GM23338 (cell line): ENCODE results near the gene NOP10. TPM values are rescaled to one million over a fixed set of nuclear protein-coding genes. Genes with fewer than 3 reads are reported as not detected.
"Not testable (repeated sequence)": the region's sequence is repeated elsewhere in the genome, so short reads cannot be mapped to it uniquely, and the experiment has no call there.

Experiments used
- ATAC-seq: fragments of 200-7000 bp; cut with Tn5 transposase; 3 replicates; pipeline ENCODE4 v1.9.1; 2020
- DNase-seq: peaks from one replicate; pipeline ENCODE4 v3.0.0-alpha.2; 2015; ENCODE audit warnings: low spot score
- H2AFZ ChIP-seq: fragments of 200-600 bp; sonication (generic); 2 replicates; pipeline ENCODE4 v1.8.0; 2016; ENCODE audit warnings: antibody characterized with exemption, mild to moderate bottlenecking, moderate library complexity
- H3F3A ChIP-seq: fragments of 200-600 bp; sonication (generic); replicated peaks from 2 replicates; pipeline ENCODE4 v1.8.0; 2017; ENCODE audit warnings: antibody characterized with exemption, mixed run types, low read depth
- H3K27ac ChIP-seq: fragments of 200-600 bp; sonication (generic); 2 replicates; pipeline ENCODE4 v1.6.1; 2016; ENCODE audit warnings: low read depth
- H3K27me3 ChIP-seq: fragments of 200-600 bp; sonication (generic); 2 replicates; pipeline ENCODE4 v1.8.0; 2016; ENCODE audit warnings: mild to moderate bottlenecking, mixed run types, moderate library complexity; ENCODE audit not compliant: insufficient read depth
- H3K36me3 ChIP-seq: fragments of 200-600 bp; sonication (generic); 2 replicates; pipeline ENCODE4 v1.8.0; 2016; ENCODE audit warnings: mild to moderate bottlenecking; ENCODE audit not compliant: insufficient read depth
- H3K4me1 ChIP-seq: fragments of 200-600 bp; sonication (generic); 2 replicates; pipeline ENCODE4 v1.8.0; 2016; ENCODE audit warnings: mild to moderate bottlenecking, moderate library complexity; ENCODE audit not compliant: insufficient read depth
- H3K4me2 ChIP-seq: fragments of 200-600 bp; sonication (generic); 2 replicates; pipeline ENCODE4 v1.7.1; 2017; ENCODE audit warnings: mixed run types
- H3K4me3 ChIP-seq: fragments of 200-600 bp; sonication (generic); 2 replicates; pipeline ENCODE4 v1.6.1; 2016; ENCODE audit warnings: mixed run types
- H3K79me2 ChIP-seq: fragments of 200-600 bp; sonication (generic); replicated peaks from 2 replicates; pipeline ENCODE4 v1.8.0; 2017; ENCODE audit warnings: mild to moderate bottlenecking; ENCODE audit not compliant: insufficient read depth
- H3K9me2 ChIP-seq: fragments of 200-600 bp; sonication (generic); 2 replicates; pipeline ENCODE4 v1.8.0; 2017; ENCODE audit not compliant: insufficient read depth
- H4K20me1 ChIP-seq: fragments of 200-600 bp; sonication (generic); replicated peaks from 2 replicates; pipeline ENCODE4 v1.8.0; 2017; ENCODE audit warnings: mild to moderate bottlenecking; ENCODE audit not compliant: insufficient read depth
- H3K27ac Mint-ChIP-seq: 2 replicates; pipeline ENCODE4 v1.8.0; 2020; ENCODE audit warnings: inconsistent platforms, mild to moderate bottlenecking, moderate library complexity, mixed read lengths
- H3K27me3 Mint-ChIP-seq: 3 replicates; pipeline ENCODE4 v1.8.0; 2022; ENCODE audit warnings: low read depth, mild to moderate bottlenecking, moderate library complexity, mixed read lengths, inconsistent platforms; ENCODE audit not compliant: insufficient read depth, poor library complexity
- H3K36me3 Mint-ChIP-seq: 3 replicates; pipeline ENCODE4 v1.8.0; 2021; ENCODE audit warnings: low read depth, mild to moderate bottlenecking, inconsistent platforms, moderate library complexity, mixed read lengths
- H3K4me1 Mint-ChIP-seq: 3 replicates; pipeline ENCODE4 v1.8.0; 2020; ENCODE audit warnings: mild to moderate bottlenecking, inconsistent platforms, mixed read lengths
- H3K4me3 Mint-ChIP-seq: 3 replicates; pipeline ENCODE4 v1.8.0; 2021; ENCODE audit warnings: moderate library complexity, mild to moderate bottlenecking, inconsistent platforms, mixed read lengths
- H3K9me3 Mint-ChIP-seq: 3 replicates; pipeline ENCODE4 v1.8.0; 2020; ENCODE audit warnings: moderate library complexity, mild to moderate bottlenecking, inconsistent platforms, mixed read lengths
- CREB1 ChIP-seq: fragments of 250-450 bp; sonication (Bioruptor Pico); IDR thresholded peaks from 2 replicates; pipeline ENCODE4 v1.5.0; 2020; ENCODE audit warnings: low read depth, mild to moderate bottlenecking, moderate library complexity
- CTCF ChIP-seq, 2 experiments: fragments of 200-600 bp in 1 of 2; sonication (generic) in 1 of 2; conservative IDR thresholded peaks; 2 replicates each; pipeline versions ENCODE4 v1.5.1 to v1.6.1; 2016 to 2017; ENCODE audit warnings: antibody characterized with exemption in 2 of 2, low read depth in 2 of 2, mild to moderate bottlenecking in 2 of 2, moderate library complexity in 1 of 2
- EZH2 ChIP-seq: fragments of 200-600 bp; sonication (generic); IDR thresholded peaks from one replicate; pipeline ENCODE4 v1.8.0; 2017; ENCODE audit warnings: antibody characterized with exemption, mild to moderate bottlenecking, low read depth; ENCODE audit not compliant: unreplicated experiment
- EZH2phosphoT487 ChIP-seq: fragments of 200-600 bp; sonication (generic); IDR thresholded peaks from one replicate; pipeline ENCODE4 v1.8.1; 2018; ENCODE audit warnings: antibody characterized with exemption; ENCODE audit not compliant: unreplicated experiment
- JUNB ChIP-seq: IDR thresholded peaks from one replicate; pipeline ENCODE4 v1.6.1; 2016; ENCODE audit warnings: antibody characterized with exemption; ENCODE audit not compliant: unreplicated experiment
- NANOG ChIP-seq: IDR thresholded peaks from 2 replicates; pipeline ENCODE4 v1.6.1; 2016; ENCODE audit warnings: antibody characterized with exemption, borderline replicate concordance
- STAT1 ChIP-seq: IDR thresholded peaks from one replicate; pipeline ENCODE4 v1.6.1; 2016; ENCODE audit warnings: antibody characterized with exemption; ENCODE audit not compliant: unreplicated experiment
- ZNF114 ChIP-seq: fragments of 250-450 bp; sonication (Bioruptor Pico); IDR thresholded peaks from 2 replicates; pipeline ENCODE4 v1.5.0; 2020; ENCODE audit warnings: mild to moderate bottlenecking, moderate library complexity
- ZNF331 ChIP-seq: fragments of 250-450 bp; sonication (Bioruptor Pico); IDR thresholded peaks from 2 replicates; pipeline ENCODE4 v1.5.0; 2020; ENCODE audit warnings: low read depth, mild to moderate bottlenecking, moderate library complexity
- ZNF462 ChIP-seq: fragments of 250-450 bp; sonication (Bioruptor Pico); IDR thresholded peaks from 2 replicates; pipeline ENCODE4 v1.5.0; 2020; ENCODE audit warnings: mild to moderate bottlenecking, moderate library complexity
- polyA plus RNA-seq: library from polyadenylated mRNA; unstranded; fragments of >200 nt; fragmentation: Nextera tagmentation; extraction: Ambion mirVana; gene quantifications from 2 replicates; pipeline ENCODE4 v1.2.1, GENCODE V29; 2016
- total RNA-seq: library from RNA; depleted of rRNA; stranded (reverse); fragments of >200 nt; shearing (Covaris generic); gene quantifications from 2 replicates; pipeline ENCODE4 v1.2.3, GENCODE V29; 2014
- TF ChIP-seq, protein P1 (sequence below): IDR thresholded peaks from 2 replicates; pipeline ENCODE4 v1.6.1; 2016; ENCODE audit warnings: antibody characterized with exemption

NOP10 gene
- total and polyA plus RNA-seq, 2 experiments from 2014 or later, result 417 to 718 TPM

- H3K36me3 ChIP-seq, DNase-seq, H3K4me3 Mint-ChIP-seq, H3K79me2 ChIP-seq, H2AFZ ChIP-seq, H3K27ac ChIP-seq, ATAC-seq, H3F3A ChIP-seq, H3K4me2 ChIP-seq, H4K20me1 ChIP-seq, H3K27me3 ChIP-seq, H3K4me1 ChIP-seq, H3K27me3 Mint-ChIP-seq, H3K4me3 ChIP-seq, H3K27ac Mint-ChIP-seq: not testable (repeated sequence)
- peaks cover 28% of the 10 kb centered on the region; the same call in 2 of the 3 replicates for H3K9me3 Mint-ChIP-seq
- peaks cover 21% of the 10 kb centered on the region for H3K36me3 Mint-ChIP-seq
- H3K4me1 Mint-ChIP-seq, result peaks cover 12% of the 10 kb centered on the region; the same call in 2 of the 3 replicates
- H3K9me2 ChIP-seq, result peaks cover 14% of the 10 kb centered on the region; the same call in 1 of the 2 replicates
Observed at GRCh38 chr15:34375541-34375940, 32.6 kb upstream of the NOP10 start.

GRCh38 chr15:34374816-34375215, 31.9 kb upstream of the NOP10 start:
- no peak overlapping the region for H3K4me2 ChIP-seq
- H4K20me1 ChIP-seq, result no peaks in the 10 kb centered on the region
- H2AFZ ChIP-seq, result no peak overlapping the region
- peaks cover 28% of the 10 kb centered on the region; the same call in 2 of the 3 replicates for H3K9me3 Mint-ChIP-seq
- no peak overlapping the region for H3K27ac Mint-ChIP-seq
- H3K79me2 ChIP-seq, result no peaks in the 10 kb centered on the region
- ATAC-seq (no peak), DNase-seq (no peak)
- H3K27me3 ChIP-seq, result no peaks in the 10 kb centered on the region
- H3K27ac ChIP-seq, result no peak overlapping the region
- H3K4me1 ChIP-seq, result no peaks in the 10 kb centered on the region
- no peaks in the 10 kb centered on the region for H3F3A ChIP-seq
- no peak overlapping the region for H3K4me3 Mint-ChIP-seq
- H3K27me3 Mint-ChIP-seq, result no peaks in the 10 kb centered on the region
- peaks cover 14% of the 10 kb centered on the region; the same call in 1 of the 2 replicates for H3K9me2 ChIP-seq
- peaks cover 12% of the 10 kb centered on the region; the same call in 2 of the 3 replicates for H3K4me1 Mint-ChIP-seq
- no peak overlapping the region for H3K4me3 ChIP-seq
- peaks cover 21% of the 10 kb centered on the region for H3K36me3 Mint-ChIP-seq
- H3K36me3 ChIP-seq, result no peaks in the 10 kb centered on the region
- no peak for TF ChIP-seq CREB1 (CRISPR knock-in tag)
- TF ChIP-seq NANOG, result no peak
- TF ChIP-seq ZNF462 (CRISPR knock-in tag), result no peak
- TF ChIP-seq JUNB, result no peak
- no peak for TF ChIP-seq EZH2phosphoT487
- no peak for TF ChIP-seq EZH2
- TF ChIP-seq ZNF114 (CRISPR knock-in tag), result no peak
- TF ChIP-seq, protein P1, sequence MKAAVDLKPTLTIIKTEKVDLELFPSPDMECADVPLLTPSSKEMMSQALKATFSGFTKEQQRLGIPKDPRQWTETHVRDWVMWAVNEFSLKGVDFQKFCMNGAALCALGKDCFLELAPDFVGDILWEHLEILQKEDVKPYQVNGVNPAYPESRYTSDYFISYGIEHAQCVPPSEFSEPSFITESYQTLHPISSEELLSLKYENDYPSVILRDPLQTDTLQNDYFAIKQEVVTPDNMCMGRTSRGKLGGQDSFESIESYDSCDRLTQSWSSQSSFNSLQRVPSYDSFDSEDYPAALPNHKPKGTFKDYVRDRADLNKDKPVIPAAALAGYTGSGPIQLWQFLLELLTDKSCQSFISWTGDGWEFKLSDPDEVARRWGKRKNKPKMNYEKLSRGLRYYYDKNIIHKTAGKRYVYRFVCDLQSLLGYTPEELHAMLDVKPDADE, result no peak
- no peak for TF ChIP-seq CTCF (conservative IDR thresholded peaks at IDR 0.05; ENCODE audit: low read depth in 2 of 2)
- TF ChIP-seq ZNF331 (CRISPR knock-in tag), result no peak
- no peak for TF ChIP-seq STAT1
